ENCODE data around the gene ROR2.

Gene ROR2

GRCh38 chr9:91972076-91972626 lies 22.1 kb upstream of the ROR2 start (continued):
- TF ChIP-seq TSHZ2 (CRISPR knock-in tag; IDR thresholded peaks at IDR 0.05) (no peak), RARB (CRISPR knock-in tag; IDR thresholded peaks at IDR 0.05) (no peak), CSDC2 (CRISPR knock-in tag; IDR thresholded peaks at IDR 0.05) (no peak), ZC3H10 (CRISPR knock-in tag; IDR thresholded peaks at IDR 0.05) (no peak)
- TF ChIP-seq, protein P1, sequence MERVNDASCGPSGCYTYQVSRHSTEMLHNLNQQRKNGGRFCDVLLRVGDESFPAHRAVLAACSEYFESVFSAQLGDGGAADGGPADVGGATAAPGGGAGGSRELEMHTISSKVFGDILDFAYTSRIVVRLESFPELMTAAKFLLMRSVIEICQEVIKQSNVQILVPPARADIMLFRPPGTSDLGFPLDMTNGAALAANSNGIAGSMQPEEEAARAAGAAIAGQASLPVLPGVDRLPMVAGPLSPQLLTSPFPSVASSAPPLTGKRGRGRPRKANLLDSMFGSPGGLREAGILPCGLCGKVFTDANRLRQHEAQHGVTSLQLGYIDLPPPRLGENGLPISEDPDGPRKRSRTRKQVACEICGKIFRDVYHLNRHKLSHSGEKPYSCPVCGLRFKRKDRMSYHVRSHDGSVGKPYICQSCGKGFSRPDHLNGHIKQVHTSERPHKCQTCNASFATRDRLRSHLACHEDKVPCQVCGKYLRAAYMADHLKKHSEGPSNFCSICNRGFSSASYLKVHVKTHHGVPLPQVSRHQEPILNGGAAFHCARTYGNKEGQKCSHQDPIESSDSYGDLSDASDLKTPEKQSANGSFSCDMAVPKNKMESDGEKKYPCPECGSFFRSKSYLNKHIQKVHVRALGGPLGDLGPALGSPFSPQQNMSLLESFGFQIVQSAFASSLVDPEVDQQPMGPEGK (CRISPR knock-in tag; IDR thresholded peaks at IDR 0.05; ENCODE audit: borderline replicate concordance): no peak

DNA sequence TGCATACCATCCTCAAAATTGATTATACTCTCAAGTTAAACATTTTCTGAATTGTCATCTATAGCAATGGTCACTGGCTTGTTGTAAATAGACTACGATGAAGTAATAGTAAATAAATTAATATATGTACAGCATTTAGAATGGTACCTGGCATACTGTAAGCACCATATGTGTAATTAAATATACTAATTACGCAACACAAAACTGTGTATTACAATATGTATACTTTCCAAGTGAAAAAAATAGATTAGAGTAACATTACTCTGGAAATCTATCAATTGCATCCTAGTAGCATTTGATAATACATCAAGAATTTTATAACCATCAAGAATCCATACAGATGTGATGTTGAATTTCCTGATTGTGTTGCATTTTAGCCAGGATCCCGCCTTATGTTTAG lies 17.2 kb upstream of the ROR2 start:
- TF ChIP-seq, protein P2, sequence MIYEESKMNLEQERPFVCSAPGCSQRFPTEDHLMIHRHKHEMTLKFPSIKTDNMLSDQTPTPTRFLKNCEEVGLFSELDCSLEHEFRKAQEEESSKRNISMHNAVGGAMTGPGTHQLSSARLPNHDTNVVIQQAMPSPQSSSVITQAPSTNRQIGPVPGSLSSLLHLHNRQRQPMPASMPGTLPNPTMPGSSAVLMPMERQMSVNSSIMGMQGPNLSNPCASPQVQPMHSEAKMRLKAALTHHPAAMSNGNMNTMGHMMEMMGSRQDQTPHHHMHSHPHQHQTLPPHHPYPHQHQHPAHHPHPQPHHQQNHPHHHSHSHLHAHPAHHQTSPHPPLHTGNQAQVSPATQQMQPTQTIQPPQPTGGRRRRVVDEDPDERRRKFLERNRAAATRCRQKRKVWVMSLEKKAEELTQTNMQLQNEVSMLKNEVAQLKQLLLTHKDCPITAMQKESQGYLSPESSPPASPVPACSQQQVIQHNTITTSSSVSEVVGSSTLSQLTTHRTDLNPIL (CRISPR knock-in tag; IDR thresholded peaks at IDR 0.05; ENCODE audit: low read depth): no peak
- TF ChIP-seq PPARA (CRISPR knock-in tag; IDR thresholded peaks at IDR 0.05; ENCODE audit: borderline replicate concordance) (no peak), TCF4 (CRISPR knock-in tag; IDR thresholded peaks at IDR 0.05; ENCODE audit: borderline replicate concordance) (no peak), ZFP3 (CRISPR knock-in tag; IDR thresholded peaks at IDR 0.05) (no peak), ISL1 (CRISPR knock-in tag; IDR thresholded peaks at IDR 0.05) (no peak), ZC3H10 (CRISPR knock-in tag; IDR thresholded peaks at IDR 0.05) (no peak), CSDC2 (CRISPR knock-in tag; IDR thresholded peaks at IDR 0.05) (no peak), TOX (CRISPR knock-in tag; IDR thresholded peaks at IDR 0.05; ENCODE audit: borderline replicate concordance) (no peak), BACH2 (CRISPR knock-in tag; IDR thresholded peaks at IDR 0.05; ENCODE audit: borderline replicate concordance) (no peak), ARNTL (CRISPR knock-in tag; IDR thresholded peaks at IDR 0.05; ENCODE audit: borderline replicate concordance, low read depth) (no peak), ZNF70 (CRISPR knock-in tag; IDR thresholded peaks at IDR 0.05) (no peak), ZNF8 (CRISPR knock-in tag; IDR thresholded peaks at IDR 0.05) (no peak), CSRNP3 (CRISPR knock-in tag; IDR thresholded peaks at IDR 0.05) (no peak), TSHZ2 (CRISPR knock-in tag; IDR thresholded peaks at IDR 0.05) (no peak), OSR1 (CRISPR knock-in tag; IDR thresholded peaks at IDR 0.05) (no peak), ESRRG (CRISPR knock-in tag; IDR thresholded peaks at IDR 0.05) (no peak), GLIS3 (CRISPR knock-in tag; IDR thresholded peaks at IDR 0.05) (no peak)
- TF ChIP-seq, protein P3, sequence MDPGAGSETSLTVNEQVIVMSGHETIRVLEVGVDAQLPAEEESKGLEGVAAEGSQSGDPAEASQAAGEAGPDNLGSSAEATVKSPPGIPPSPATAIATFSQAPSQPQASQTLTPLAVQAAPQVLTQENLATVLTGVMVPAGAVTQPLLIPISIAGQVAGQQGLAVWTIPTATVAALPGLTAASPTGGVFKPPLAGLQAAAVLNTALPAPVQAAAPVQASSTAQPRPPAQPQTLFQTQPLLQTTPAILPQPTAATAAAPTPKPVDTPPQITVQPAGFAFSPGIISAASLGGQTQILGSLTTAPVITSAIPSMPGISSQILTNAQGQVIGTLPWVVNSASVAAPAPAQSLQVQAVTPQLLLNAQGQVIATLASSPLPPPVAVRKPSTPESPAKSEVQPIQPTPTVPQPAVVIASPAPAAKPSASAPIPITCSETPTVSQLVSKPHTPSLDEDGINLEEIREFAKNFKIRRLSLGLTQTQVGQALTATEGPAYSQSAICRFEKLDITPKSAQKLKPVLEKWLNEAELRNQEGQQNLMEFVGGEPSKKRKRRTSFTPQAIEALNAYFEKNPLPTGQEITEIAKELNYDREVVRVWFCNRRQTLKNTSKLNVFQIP (CRISPR knock-in tag; IDR thresholded peaks at IDR 0.05; ENCODE audit: borderline replicate concordance, low read depth): no peak
- TF ChIP-seq, protein P1 (CRISPR knock-in tag; IDR thresholded peaks at IDR 0.05; ENCODE audit: borderline replicate concordance): no peak
- no peak for ATAC-seq

All from SK-N-SH treated with all-trans-retinoic acid at 6 μM for 48 hours (cell line).